ENCODE data around the gene ZNF76. TPM values are rescaled to one million over a fixed set of nuclear protein-coding genes. Genes with fewer than 3 reads are reported as not detected.

ZNF76 gene
- total and polyA plus RNA-seq, 2 of the 13 experiments (the other 11 are each of a cell fraction or from before 2014, with no cell fraction given), result 13.2 to 26.4 TPM

DNA sequence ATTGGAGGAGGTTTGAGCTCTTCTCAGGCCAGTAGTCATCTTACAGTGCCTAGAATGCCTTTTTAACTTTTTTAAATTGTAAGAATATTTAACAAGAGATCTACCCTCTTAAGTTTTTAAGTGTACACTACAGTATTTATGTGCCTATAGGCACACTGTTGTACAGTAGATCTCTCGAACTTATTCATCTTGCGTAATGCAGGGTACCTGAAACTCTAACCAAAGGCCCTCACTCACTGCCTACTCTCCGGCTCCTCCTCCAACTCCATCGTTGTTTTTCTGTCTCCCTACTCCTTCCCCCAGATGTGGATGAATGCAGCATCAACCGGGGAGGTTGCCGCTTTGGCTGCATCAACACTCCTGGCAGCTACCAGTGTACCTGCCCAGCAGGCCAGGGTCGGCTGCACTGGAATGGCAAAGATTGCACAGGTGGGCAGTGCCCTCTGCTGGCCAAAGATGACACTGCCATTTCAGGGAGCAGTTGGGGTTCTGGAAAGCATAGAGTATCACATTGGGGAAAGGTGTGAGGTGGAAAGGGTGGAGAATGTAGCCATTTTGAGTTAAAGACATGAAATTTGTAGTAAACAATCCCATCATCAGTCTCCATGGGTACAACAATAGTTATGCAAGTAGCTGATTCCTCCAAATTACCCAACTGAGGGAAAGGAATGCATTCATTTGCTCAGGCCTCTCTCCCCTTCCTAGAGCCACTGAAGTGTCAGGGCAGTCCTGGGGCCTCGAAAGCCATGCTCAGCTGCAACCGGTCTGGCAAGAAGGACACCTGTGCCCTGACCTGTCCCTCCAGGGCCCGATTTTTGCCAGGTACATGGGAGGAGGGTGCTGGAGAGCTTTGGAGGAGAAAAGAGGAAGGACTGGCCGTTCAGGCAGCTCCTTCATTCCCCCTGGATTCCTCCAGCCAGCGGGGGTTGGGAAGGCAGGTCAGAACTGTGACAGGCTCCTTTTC is 18.4 kb upstream of the ZNF76 start (continued):
- TF ChIP-seq, protein P1, sequence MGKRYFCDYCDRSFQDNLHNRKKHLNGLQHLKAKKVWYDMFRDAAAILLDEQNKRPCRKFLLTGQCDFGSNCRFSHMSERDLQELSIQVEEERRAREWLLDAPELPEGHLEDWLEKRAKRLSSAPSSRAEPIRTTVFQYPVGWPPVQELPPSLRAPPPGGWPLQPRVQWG (CRISPR knock-in tag; IDR thresholded peaks at IDR 0.05; ENCODE audit: borderline replicate concordance, low read depth), result no peak
- TF ChIP-seq MIER3 (CRISPR knock-in tag; IDR thresholded peaks at IDR 0.05; ENCODE audit: borderline replicate concordance), result peak; percentile 57; the same call in 1 of the 2 replicates
- TF ChIP-seq, protein P2, sequence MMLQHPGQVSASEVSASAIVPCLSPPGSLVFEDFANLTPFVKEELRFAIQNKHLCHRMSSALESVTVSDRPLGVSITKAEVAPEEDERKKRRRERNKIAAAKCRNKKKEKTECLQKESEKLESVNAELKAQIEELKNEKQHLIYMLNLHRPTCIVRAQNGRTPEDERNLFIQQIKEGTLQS (CRISPR knock-in tag; IDR thresholded peaks at IDR 0.05), result no peak
- TF ChIP-seq, protein P3, sequence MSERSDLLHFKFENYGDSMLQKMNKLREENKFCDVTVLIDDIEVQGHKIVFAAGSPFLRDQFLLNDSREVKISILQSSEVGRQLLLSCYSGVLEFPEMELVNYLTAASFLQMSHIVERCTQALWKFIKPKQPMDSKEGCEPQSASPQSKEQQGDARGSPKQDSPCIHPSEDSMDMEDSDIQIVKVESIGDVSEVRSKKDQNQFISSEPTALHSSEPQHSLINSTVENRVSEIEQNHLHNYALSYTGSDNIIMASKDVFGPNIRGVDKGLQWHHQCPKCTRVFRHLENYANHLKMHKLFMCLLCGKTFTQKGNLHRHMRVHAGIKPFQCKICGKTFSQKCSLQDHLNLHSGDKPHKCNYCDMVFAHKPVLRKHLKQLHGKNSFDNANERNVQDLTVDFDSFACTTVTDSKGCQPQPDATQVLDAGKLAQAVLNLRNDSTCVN (CRISPR knock-in tag; IDR thresholded peaks at IDR 0.05; ENCODE audit: borderline replicate concordance), result 0 out of 2 replicates have a peak, but pooled peaks have one; percentile 49
- no peak for TF ChIP-seq ETV6 (CRISPR knock-in tag; conservative IDR thresholded peaks at IDR 0.05)
- TF ChIP-seq NR2F6 (IDR thresholded peaks at IDR 0.05), result no peak
- TF ChIP-seq NR2F6 (CRISPR knock-in tag; IDR thresholded peaks at IDR 0.05), result peak; percentile 55; the same call in 1 of the 2 replicates
- no peak for TF ChIP-seq SOX13 (IDR thresholded peaks at IDR 0.05)
- 0 out of 4 replicates have a peak, but pooled peaks of 1 of the 2 experiments have one; percentile 11 for TF ChIP-seq SOX13 (CRISPR knock-in tag; conservative IDR thresholded peaks at IDR 0.05 in 1 of 2, IDR thresholded peaks at IDR 0.05 in 1 of 2)
- TF ChIP-seq, protein P4, sequence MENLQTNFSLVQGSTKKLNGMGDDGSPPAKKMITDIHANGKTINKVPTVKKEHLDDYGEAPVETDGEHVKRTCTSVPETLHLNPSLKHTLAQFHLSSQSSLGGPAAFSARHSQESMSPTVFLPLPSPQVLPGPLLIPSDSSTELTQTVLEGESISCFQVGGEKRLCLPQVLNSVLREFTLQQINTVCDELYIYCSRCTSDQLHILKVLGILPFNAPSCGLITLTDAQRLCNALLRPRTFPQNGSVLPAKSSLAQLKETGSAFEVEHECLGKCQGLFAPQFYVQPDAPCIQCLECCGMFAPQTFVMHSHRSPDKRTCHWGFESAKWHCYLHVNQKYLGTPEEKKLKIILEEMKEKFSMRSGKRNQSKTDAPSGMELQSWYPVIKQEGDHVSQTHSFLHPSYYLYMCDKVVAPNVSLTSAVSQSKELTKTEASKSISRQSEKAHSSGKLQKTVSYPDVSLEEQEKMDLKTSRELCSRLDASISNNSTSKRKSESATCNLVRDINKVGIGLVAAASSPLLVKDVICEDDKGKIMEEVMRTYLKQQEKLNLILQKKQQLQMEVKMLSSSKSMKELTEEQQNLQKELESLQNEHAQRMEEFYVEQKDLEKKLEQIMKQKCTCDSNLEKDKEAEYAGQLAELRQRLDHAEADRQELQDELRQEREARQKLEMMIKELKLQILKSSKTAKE (CRISPR knock-in tag; IDR thresholded peaks at IDR 0.05; ENCODE audit: borderline replicate concordance), result no peak
- 0 out of 2 replicates have a peak, but pooled peaks have one; percentile 21 for TF ChIP-seq GATAD2A (CRISPR knock-in tag; IDR thresholded peaks at IDR 0.05)
- TF ChIP-seq TSC22D2 (CRISPR knock-in tag; IDR thresholded peaks at IDR 0.05; ENCODE audit: borderline replicate concordance), result peak; percentile 35; the same call in 1 of the 2 replicates
- peak; percentile 81; the same call in 1 of the 2 replicates for TF ChIP-seq AHR (CRISPR knock-in tag; IDR thresholded peaks at IDR 0.05)
- no peak for TF ChIP-seq ZC3H13 (CRISPR knock-in tag; IDR thresholded peaks at IDR 0.05)
- peak; percentile 26; the same call in 1 of the 2 replicates for TF ChIP-seq THAP11 (CRISPR knock-in tag; IDR thresholded peaks at IDR 0.05)
- TF ChIP-seq ZNF768 (CRISPR knock-in tag; IDR thresholded peaks at IDR 0.05), result no peak
- no peak for TF ChIP-seq RBM39 (IDR thresholded peaks at IDR 0.05; ENCODE audit: low read depth, low read length, poor library complexity, severe bottlenecking)
- TF ChIP-seq, protein P5, sequence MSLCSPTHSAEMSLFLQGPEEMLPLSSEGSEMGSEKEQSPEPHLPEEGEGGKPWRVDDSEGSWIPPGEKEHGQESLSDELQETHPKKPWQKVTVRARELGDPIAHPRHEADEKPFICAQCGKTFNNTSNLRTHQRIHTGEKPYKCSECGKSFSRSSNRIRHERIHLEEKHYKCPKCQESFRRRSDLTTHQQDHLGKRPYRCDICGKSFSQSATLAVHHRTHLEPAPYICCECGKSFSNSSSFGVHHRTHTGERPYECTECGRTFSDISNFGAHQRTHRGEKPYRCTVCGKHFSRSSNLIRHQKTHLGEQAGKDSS (CRISPR knock-in tag; IDR thresholded peaks at IDR 0.05; ENCODE audit: borderline replicate concordance, low read depth), result no peak
- TF ChIP-seq, protein P6, sequence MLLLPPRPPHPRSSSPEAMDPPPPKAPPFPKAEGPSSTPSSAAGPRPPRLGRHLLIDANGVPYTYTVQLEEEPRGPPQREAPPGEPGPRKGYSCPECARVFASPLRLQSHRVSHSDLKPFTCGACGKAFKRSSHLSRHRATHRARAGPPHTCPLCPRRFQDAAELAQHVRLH (CRISPR knock-in tag; IDR thresholded peaks at IDR 0.05; ENCODE audit: borderline replicate concordance, low read depth), result peak; percentile 69; the same call in 1 of the 2 replicates
- TF ChIP-seq CEBPG (CRISPR knock-in tag; IDR thresholded peaks at IDR 0.05), result 0 out of 2 replicates have a peak, but pooled peaks have one; percentile 34
- no peak for TF ChIP-seq RFX5 (IDR thresholded peaks at IDR 0.05; ENCODE audit: low read depth, low read length)
- peak; percentile 50; the same call in 1 of the 2 replicates for TF ChIP-seq SALL1 (CRISPR knock-in tag; IDR thresholded peaks at IDR 0.05)
- 0 out of 4 replicates have a peak, but pooled peaks of 1 of the 2 experiments have one; percentile 6 for TF ChIP-seq MAFK (conservative IDR thresholded peaks at IDR 0.05 in 1 of 2, IDR thresholded peaks at IDR 0.05 in 1 of 2; ENCODE audit: low read length in 2 of 2)
- TF ChIP-seq HCFC1 (IDR thresholded peaks at IDR 0.05; ENCODE audit: low read depth, low read length), result 0 out of 2 replicates have a peak, but pooled peaks have one; percentile 26
